GM12801 (cell line): ENCODE data around the gene SCART1.

Experiments
- TF ChIP-seq, protein P1 (sequence below): IDR thresholded peaks from one replicate; pipeline ENCODE4 v1.5.1; 2011; ENCODE audit warnings: control low read depth; ENCODE audit not compliant: insufficient read length; ENCODE audit errors: extremely low read depth

Gene SCART1

DNA sequence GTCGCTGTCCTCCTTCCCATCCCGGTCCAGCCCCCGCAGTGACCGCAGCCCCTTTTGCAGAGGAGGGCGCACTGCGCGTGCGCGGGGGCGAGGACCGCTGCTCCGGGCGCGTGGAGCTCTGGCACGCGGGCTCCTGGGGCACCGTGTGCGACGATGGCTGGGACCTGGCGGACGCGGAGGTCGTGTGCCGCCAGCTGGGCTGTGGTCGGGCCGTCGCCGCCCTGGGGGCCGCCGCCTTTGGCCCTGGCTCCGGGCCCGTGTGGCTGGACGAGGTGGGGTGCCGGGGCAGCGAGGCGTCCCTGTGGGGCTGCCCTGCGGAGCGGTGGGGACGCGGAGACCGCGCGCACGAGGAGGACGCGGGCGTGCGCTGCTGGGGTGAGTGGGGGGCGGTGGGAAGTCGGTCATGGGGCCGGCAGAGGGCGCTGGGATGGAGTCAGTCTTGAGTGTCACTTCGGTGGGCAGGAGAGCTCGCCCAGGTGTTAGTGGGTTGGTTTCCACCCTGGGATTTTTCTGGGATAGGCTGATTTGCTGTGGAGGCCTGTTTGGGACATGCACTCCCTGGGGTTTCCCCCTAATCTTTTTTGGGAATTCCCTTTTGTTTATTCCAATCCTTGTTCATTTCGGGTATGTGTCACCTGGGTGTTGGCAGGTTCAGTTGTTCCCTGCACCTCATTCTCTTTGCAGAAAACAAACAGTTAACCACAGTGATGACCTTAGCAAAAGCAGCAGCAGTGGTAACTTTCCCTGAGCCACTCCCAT lies 11.6 kb downstream of the SCART1 start:
- TF ChIP-seq, protein P1, sequence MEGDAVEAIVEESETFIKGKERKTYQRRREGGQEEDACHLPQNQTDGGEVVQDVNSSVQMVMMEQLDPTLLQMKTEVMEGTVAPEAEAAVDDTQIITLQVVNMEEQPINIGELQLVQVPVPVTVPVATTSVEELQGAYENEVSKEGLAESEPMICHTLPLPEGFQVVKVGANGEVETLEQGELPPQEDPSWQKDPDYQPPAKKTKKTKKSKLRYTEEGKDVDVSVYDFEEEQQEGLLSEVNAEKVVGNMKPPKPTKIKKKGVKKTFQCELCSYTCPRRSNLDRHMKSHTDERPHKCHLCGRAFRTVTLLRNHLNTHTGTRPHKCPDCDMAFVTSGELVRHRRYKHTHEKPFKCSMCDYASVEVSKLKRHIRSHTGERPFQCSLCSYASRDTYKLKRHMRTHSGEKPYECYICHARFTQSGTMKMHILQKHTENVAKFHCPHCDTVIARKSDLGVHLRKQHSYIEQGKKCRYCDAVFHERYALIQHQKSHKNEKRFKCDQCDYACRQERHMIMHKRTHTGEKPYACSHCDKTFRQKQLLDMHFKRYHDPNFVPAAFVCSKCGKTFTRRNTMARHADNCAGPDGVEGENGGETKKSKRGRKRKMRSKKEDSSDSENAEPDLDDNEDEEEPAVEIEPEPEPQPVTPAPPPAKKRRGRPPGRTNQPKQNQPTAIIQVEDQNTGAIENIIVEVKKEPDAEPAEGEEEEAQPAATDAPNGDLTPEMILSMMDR = no peak

- TF ChIP-seq, protein P1 = no peak
These were observed 12.3 kb downstream of the SCART1 start for GRCh38 chr10:133465950-133466474.

DNA sequence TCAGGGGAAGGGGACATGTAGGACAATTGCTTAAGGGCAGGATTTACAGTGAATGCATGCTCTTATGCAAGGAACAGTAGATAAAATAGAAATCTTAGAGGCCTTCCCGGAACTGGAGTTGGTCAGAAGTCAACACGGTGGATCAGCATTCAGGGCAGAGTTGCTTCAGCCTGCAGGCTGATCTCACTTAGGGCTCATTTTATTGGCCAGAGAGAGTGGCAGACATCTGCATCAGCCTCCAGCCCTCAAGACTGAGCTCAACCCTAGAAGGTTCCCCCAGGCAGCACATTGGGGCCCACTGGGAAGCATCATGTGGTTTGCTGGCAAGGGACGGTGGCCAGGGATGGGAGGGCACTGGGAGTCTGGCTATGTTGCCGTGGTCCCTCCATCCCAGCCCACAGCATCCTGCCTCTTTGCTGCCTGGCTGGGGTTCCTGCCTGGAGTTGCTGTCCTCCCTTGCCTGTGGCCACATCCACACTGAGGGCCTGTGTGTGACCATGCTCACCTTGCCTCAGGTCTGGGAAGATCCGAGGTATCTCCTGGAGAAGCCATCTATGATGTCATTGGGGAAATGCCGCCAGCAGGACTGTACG lies 13.0 kb downstream of the SCART1 start:
- TF ChIP-seq, protein P1 = no peak

- TF ChIP-seq, protein P1 = no peak
These were observed 13.7 kb downstream of the SCART1 start for GRCh38 chr10:133467286-133467911.

GRCh38 chr10:133471300-133472109 lies 17.8 kb downstream of the SCART1 start:
- TF ChIP-seq, protein P1 = no peak

GRCh38 chr10:133473270-133473669 lies 19.5 kb downstream of the SCART1 start:
- TF ChIP-seq, protein P1 = no peak

- TF ChIP-seq, protein P1 = no peak
These were observed 20.3 kb downstream of the SCART1 start for GRCh38 chr10:133474027-133474426.
